ENCODE data around the gene DOCK7.
"Not testable (repeated sequence)": the region's sequence is repeated elsewhere in the genome, so short reads cannot be mapped to it uniquely, and the experiment has no call there.

Gene DOCK7

GRCh38 chr1:62527346-62527745 lies 160.8 kb downstream of the DOCK7 start:
- not testable (repeated sequence) for DNase-seq

GRCh38 chr1:62523860-62524259 lies 164.3 kb downstream of the DOCK7 start:
- DNase-seq, result no peak

- DNase-seq, result no peak
Measured at GRCh38 chr1:62516600-62516999, 171.6 kb downstream of the DOCK7 start.

DNA sequence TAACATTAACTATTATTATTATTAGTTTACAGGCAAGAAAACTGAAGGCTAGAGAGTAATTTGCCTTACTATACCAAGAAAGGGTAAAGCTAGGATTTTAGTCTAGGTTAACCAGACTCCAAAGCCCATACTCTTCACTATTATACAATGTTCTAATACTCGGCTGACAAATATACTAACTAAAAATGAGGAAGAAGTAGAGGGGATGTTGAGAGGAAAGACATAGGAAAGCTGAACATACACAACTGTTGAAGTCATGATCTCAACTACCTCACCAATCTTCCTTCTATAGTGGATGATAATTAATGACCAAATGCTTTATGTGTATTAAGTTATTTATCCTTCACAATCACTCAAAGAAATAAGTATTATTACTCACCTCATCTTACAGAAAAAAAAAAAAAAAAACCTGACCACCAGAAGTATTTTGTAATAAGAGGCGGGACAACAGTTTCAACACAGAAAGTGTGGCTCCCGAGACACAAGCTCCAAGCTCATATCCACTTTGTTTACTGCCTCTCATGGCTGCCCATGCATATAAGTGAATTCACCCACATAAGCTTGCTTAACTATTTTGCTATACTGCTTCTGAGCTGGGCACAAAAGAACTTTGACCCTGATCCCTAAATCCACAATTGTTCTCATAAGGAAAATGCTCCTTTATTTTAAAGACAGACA lies 173.3 kb downstream of the DOCK7 start:
- peak; percentile 43 for DNase-seq

GRCh38 chr1:62513013-62513412 lies 175.2 kb downstream of the DOCK7 start:
- DNase-seq, result no peak

DNA sequence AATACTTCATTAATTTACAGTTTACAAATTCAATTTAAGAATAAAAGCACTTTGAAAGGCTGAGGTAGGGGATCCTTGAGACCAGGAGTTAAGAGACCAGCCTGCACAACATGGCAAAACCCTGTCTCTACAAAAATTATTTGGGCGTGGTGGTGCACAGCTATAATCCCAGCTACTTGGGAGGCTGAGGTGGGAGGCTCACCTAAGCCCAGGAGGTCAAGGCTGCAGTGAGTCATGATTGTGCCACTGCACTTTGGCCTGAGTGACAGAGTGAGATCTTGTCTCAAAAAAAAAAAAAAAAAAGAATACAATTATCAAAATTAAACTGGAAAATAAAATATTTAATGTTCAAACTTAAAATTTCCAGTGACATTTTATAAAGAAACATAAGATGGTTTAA lies 179.2 kb downstream of the DOCK7 start:
- no peak for DNase-seq

- peak; percentile 51 for DNase-seq
Measured at GRCh38 chr1:62508187-62508758, 179.9 kb downstream of the DOCK7 start.

GRCh38 chr1:62500210-62500609 lies 188.0 kb downstream of the DOCK7 start:
- DNase-seq, result no peak

DNA sequence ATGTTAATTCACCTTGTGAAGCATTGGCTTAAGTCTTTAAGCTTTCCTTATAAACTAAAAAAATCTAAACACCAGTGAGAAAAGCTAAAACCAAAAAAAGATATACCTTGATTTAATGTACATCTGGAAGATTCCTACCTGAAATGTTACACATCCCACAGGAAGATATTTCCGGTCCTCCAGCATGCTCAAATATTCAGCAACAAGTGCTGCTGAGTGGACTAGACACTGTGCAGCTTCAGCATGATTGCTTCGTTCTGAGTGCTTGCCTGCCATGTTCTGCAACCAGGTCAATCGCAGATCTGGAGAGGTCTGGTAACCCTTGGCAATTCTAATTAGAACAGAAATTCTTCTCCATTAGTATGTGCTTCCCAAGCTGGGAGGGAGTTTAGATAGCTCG lies 194.0 kb downstream of the DOCK7 start:
- DNase-seq, result no peak

DNA sequence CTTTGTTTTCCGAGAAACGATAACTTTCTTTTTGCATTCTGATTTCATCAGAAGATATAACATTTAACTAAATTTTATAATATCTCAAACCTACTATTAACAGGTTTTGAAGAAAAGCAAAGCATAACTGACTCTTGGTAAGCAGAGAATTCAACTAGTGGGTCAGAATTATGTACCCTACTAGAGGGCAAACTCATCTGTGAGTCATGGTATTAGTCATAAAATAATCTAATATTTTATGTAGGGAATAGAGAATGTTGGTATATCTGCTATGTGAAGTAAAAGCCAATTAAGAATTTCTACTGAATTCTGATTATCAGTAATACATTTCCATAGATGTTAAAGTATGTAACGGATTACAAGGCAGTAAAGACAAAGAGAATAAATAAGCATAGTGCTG lies 194.5 kb downstream of the DOCK7 start:
- DNase-seq, result no peak

DNA sequence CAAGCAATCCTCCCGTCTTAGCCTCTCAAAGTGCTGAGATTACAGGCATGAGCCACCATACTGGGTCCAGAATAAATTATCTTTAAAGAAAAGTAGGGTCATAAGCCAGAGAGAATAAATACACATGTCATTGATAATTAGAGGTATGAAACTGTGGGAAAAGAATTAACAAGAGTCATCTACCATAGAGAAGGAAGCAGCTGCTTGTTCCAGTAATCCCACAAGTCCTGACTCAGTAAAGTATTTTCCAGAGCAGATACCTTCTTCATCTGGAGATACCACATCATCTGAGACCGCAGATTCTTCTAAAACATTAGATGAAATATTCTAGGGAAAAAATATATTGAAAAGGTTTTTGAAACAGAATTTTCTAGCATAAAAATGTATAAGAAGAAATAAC lies 195.7 kb downstream of the DOCK7 start:
- DNase-seq, result no peak

DNA sequence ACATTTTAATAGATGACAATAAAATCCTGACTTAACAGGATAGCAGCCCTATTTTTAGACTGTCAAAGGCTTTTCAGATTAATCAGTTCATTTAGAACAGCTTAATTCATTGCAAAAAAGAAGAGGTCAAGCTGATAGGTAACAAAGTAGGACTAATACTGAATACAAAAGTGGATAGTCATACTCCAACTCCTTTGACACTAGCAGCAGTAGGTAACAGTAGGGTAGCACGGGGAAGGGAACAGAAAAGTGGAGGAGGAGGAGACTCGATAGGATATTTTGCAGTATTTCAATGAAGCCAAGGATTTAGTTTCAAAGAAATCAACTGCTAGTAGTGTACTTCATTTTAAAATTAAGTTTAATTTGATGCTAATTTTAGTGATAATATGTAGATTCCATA lies 200.2 kb downstream of the DOCK7 start:
- DNase-seq, result no peak

- peak; percentile 5 for DNase-seq
Measured at GRCh38 chr1:62484824-62485468, 203.2 kb downstream of the DOCK7 start.

- DNase-seq, result no peak
Measured at GRCh38 chr1:62481681-62482080, 206.5 kb downstream of the DOCK7 start.

DNA sequence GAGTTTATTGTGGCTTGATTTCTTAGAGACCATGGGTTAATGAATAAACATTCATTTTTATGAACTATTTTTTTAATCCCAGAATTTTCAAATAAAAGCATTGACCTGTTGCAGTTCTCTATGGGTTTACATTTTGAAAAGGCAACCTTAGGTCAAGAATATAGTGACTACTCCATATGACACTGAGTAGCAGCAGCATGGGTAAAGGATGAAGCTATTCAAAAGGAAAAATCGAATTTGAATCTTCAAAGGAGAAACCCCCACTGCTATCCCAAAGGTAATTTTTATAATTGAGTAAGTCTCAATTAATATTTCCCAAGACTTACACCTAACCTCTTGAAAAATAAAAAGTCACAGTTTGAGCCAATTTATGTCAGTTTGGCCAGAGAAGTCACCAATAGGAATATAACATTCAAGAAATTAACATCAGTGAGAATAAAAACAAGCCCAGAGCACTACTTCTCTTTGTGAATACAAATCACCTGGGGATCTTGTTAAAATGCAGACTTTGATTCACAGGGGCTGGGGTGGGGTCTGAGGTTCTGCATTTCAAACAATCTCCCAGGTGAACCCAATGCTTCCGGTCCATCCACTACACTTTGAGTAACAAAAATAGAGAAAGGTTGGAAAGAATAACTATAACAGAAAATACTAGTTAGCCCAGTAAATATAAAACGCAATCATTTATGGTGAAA lies 211.5 kb downstream of the DOCK7 start:
- no peak for DNase-seq

- no peak for DNase-seq
Measured at GRCh38 chr1:62467092-62467491, 221.1 kb downstream of the DOCK7 start.

DNA sequence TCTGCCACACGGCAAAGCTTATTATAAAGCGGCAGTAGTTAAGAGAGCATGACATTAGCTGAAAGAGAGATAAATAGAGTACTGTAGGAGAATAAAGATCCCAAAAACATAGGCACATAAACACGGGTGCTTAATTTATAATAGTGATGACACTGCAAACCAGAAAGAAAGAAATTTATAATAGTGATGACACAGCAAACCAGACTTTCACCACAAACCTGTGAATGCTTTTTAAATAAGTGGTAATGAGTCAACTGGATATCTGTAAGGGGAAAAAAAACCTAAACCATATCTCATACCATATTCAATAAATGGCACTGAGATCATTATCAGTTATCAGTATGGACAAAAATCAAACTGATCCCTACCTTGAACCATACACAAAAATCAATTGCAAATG lies 225.8 kb downstream of the DOCK7 start:
- DNase-seq, result no peak

DNA sequence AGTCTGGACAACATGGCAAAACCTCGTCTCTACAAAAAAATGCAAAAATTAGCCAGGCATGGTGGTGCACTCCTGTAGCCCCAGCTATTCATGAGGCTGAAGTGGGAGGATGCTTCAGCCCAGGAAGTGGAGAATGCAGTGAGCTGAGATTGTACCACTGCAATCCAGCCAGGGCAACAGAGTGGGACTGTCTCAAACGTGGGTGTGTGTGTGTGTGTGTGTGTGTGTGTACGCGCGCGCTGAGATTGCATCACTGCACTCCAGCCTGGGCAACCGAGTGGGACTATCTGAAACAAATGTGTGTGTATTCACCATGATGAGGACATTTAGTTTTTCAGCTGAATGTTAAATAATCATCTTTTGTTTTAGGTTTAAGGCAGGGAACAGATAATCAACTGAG lies 230.2 kb downstream of the DOCK7 start:
- DNase-seq, result no peak

- no peak for DNase-seq
Measured at GRCh38 chr1:62452951-62453350, 235.2 kb downstream of the DOCK7 start.

DNA sequence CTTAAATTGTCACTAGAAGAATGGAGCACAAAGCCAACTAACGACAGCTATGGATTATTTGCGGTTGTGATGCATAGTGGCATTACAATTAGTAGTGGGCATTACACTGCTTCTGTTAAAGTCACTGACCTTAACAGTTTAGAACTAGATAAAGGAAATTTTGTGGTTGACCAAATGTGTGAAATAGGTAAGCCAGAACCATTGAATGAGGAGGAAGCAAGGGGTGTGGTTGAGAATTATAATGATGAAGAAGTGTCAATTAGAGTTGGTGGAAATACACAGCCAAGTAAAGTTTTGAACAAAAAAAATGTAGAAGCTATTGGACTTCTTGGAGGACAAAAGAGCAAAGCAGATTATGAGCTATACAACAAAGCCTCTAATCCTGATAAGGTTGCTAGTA lies 237.9 kb downstream of the DOCK7 start:
- no peak for DNase-seq

- DNase-seq, result no peak
Measured at GRCh38 chr1:62448221-62448933, 239.8 kb downstream of the DOCK7 start.

- no peak for DNase-seq
Measured at GRCh38 chr1:62444701-62445100, 243.5 kb downstream of the DOCK7 start.

- DNase-seq, result no peak
Measured at GRCh38 chr1:62439652-62440371, 248.4 kb downstream of the DOCK7 start.
